GM21737 (cell line): ENCODE data around the gene PDXP.
A peak's percentile ranks its signal among the peaks of the same experiment; 100 is the strongest.
"Not testable (repeated sequence)": the region's sequence is repeated elsewhere in the genome, so short reads cannot be mapped to it uniquely, and the experiment has no call there.

ENCODE experiments used
- ATAC-seq: cut with Tn5 transposase; IDR thresholded peaks from one replicate; pipeline ENCODE4 v1.9.1; 2021; ENCODE audit warnings: mild to moderate bottlenecking, moderate library complexity; ENCODE audit not compliant: unreplicated experiment

PDXP gene

DNA sequence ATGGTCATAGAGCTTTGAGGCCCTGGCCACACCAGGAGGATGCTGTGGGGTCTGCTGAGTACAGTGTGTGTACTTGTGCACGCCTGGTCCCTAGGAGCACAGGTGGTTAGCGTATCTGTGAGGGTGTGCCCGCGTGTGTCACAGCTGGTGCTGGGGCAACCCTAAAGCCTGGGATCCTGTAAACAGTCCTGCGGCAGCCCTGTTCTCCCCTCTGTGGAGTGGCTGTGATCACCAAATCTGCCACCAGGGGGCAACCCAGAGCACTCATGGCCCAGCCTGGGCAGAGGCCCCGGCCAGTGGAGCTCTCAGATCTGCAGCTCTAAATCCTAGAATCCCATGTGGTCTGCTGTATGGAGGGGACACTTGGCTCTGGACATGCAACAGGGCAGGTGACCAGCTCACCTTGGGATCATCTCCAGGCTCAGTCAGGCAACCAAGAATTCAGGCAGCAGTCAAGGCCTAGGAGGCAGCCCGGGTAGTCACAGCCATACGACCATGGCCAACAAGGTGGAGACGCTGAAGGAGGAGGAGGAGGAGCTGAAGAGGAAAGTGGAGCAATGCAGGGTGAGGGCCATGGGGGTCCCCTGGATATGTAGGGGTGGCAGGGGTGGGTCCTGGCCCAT, 15.2 kb upstream of the PDXP start:
- no peak for ATAC-seq

DNA sequence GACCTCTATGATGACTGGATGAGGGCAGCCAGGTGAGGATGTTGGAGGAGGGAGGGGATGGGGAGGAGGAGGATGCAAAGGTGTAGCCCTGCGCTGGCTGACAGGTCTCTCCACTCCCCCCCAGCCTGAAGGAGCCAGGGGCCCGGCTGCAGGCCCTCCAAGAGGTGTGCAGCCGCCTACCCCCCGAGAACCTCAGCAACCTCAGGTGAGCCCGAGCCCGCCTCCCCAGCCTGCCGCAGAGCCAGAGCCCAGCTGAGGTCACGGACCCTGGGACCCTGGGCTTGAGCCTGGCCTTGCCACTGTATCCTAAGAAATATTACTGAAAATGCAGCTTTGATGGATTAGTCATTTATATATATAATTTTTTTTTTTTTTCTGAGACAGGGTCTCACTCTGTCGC, 11.2 kb upstream of the PDXP start:
- ATAC-seq = no peak

DNA sequence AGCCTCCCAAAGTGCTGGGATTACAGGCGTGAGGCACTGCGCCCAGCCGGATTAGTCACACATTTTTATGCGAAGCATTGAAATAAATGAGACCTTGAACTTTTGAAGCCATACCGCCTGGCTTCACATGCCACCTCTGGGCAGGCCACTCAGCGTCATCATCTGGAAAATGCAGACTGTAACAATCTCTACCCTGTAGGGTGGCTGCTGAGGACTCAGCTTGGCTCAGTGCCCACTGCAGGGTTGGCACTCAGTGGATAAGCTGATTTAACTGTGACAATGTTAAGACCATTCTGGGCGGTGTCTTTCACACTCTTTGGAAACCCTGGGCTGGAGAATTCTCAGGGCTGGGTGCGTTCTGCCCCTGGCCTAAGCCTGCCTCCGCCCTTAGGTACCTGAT, 10.6 kb upstream of the PDXP start:
- ATAC-seq = no peak

DNA sequence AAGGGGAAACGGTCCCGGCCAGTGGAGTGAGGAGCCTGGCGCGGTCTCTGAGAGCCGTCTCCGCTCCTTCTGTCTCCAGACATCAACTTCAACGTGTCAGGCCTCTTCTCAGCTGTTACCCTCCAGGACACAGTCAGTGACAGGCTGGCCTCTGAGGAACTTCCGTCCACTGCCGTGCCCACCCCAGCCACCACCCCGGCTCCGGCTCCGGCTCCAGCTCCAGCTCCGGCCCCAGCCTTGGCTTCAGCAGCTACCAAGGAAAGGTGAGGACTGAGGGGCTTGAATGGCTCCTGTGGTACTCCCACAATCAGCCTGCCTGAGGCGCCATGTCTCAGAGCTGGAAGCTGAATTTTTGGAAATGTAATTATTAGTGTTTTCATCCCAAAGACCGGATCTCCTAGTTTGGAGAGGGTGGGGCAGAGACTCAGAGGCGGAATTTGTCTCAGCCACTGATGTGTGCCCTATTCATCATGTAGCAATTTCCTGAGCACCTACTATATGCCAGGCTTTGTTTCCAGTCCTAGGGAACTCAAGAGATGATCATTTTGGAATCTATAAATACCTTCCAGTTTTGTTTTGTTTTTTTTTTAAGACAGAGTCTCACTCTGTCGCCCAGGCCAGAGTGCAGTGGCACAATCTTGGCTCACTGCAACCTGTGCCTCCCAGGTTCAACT, 7.9 kb upstream of the PDXP start:
- no peak for ATAC-seq

DNA sequence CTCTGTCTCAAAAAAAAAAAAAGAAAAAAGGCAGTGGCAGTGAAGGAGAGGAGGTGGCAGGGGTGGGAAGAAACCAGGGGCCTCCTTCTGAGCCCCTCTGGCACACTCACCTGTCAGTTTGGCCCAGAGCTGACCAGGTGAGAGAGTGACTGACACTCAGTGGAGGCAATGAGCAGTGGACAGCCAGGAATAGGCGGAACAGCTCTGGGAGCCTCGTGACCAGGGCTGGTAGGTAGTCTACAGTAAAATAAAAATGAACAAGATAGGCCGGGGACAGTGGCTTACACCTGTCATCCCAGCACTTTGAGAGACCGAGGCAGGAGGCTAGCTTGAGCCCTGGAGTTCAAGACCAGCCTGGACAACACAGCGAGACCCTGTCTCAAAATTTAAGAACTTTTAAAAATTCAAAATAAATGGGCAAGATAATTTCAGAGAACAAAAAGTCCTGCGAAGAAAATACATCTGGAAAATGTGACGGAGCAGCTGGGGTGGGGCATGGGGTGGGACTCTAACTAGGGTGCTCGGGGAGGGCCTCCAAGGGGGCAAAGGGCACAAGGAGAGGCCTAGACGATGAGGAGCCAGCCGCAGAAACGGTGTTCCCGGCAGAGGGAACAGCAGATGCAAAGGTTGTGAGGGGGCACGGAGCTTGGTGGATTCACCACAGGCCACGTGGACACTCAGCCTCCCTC, 3.8 kb upstream of the PDXP start:
- no peak for ATAC-seq

DNA sequence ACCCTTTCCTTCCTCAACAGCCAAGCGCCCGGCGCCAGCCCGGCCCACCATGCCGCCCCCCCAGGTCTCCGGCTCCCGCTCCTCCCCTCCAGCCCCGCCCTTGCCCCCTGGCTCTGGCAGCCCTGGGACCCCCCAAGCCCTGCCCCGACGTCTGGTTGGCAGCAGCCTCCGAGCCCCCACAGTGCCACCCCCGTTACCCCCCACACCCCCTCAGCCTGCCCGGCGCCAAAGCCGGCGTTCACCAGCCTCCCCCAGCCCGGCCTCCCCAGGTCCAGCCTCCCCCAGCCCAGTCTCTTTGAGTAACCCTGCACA, 3.3 kb upstream of the PDXP start:
- ATAC-seq = no peak

DNA sequence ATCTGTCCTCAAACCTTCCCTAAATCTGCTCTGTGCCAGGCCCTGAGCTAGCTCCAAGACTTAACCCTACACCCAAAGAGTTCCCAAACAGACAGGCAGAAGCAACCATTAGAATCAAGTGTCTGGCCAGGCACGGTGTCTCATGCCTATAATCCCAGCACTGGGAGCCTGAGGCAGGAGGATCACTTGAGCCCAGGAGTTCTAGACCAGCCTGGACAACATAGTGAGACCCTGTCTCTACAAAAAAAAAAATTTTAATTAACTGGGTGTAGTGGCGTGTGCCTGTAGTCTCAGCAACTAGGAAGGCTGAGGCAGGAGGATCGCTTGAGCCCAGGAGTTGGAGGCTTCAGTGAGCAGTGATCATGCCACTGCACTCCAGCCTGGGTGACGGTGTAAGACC, 1.9 kb upstream of the PDXP start:
- ATAC-seq = not testable (repeated sequence)

DNA sequence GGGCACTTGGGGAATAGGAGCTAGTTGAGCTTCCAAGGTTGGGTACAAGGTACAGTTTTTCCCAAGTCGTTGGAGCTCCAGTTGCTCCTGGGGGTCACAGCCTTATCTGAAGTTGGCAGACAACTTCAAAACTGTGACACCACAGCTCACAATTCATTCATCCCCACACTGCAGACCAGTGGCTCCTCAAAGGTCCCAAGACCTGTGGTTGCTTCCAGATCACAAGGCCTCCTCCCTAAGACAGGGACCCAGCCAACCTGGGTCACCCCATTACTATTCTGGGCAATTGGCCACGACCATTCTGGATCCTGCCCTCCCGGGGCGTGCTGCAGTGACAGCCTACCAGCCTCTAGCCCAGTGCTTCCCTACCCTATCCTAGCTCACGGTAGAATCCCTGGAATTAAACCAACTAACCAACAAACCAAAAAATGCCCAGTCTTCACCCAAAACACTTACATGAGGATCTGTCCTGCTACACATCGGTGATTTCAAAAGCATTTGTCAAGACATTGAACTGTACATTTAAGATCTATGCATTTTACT, 862 bp upstream of the PDXP start:
- ATAC-seq = no peak

DNA sequence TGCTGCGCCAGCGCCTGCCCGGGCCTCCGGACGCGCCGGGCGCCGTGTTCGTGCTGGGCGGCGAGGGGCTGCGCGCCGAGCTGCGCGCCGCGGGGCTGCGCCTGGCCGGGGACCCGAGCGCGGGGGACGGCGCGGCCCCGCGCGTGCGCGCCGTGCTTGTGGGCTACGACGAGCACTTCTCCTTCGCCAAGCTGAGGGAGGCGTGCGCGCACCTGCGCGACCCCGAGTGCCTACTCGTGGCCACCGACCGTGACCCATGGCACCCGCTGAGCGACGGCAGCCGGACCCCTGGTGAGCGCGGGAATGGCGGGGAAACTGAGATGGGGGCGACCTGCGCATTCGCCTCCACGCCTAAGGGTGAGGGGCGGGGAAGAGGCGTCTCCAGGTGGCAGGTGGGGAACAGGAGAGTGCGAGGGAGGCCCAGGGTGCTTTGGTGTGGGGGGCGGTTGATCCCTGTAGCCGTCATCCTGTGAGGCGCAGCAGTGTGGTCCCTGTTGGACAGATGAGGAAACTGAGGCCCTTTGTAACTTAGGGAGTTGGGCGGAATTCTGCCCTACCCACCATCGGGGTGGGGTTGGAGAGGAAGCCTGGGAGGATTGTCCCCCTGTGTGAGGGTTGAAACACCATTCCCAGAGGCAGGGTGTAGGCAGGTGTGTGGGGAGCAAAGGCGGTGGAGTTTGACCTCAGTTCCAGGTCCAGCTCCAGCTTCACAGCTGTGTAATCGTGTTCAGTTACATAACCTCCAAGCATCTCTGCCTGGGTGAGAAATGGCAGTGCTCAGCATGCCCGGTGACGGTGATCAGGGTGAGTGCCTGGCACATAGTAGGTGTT, 758 bp downstream of the PDXP start:
- ATAC-seq = peak; percentile 5

DNA sequence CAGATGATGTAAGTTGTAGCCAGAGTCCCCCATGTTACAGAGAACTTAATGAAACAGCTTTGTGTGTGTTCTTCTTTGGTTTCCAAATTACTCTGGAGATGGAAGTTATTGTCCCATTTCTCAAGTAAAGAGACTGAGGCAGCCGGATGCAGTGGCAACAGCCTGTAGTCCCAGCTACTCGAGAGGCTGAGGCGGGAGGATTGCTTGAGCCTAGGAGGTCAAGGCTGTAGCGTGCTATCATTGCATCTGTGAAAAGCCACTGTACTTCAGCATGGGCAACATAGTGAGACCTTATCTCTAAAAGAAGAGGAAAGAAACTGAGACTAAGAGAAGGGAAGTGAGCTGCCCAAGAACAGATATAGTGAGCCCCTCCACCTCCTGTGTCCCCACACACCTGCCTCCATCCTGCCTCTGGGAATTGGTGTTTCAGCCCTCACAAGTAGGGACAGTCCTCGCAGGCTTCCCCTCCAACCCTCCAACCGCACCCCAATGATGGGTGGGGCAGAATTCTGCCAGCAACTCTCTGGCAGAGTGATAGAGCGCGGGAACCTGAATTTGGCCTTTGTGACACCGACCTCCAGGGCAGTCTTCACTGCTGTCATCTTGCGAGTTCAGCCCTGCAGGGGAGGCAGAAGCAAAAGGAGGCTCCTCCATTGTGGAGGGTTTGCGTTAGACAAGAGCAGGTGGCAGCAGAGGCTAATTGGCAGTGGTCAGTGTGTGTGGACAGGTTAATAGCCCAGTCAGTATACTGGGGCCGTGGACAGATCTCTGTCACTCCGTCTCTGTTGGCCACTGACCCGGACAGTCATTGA, 1.6 kb downstream of the PDXP start:
- no peak for ATAC-seq

DNA sequence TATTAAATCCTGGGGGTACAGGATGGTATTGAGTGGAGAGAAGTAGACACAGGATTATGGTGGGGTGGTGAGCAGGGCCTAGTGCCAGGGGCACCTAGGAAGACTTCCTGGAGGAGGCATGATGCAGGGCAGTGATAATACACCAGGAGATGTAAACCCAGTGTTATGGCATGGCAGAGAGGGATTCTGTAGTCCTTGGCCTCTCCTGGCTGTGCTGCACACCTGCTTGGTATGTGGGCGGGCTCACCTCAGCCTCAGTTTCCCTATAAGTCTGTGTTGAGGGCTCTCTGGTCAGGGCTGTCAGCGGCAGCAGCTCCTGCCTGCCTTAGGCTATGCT, 2.2 kb downstream of the PDXP start:
- ATAC-seq = no peak

DNA sequence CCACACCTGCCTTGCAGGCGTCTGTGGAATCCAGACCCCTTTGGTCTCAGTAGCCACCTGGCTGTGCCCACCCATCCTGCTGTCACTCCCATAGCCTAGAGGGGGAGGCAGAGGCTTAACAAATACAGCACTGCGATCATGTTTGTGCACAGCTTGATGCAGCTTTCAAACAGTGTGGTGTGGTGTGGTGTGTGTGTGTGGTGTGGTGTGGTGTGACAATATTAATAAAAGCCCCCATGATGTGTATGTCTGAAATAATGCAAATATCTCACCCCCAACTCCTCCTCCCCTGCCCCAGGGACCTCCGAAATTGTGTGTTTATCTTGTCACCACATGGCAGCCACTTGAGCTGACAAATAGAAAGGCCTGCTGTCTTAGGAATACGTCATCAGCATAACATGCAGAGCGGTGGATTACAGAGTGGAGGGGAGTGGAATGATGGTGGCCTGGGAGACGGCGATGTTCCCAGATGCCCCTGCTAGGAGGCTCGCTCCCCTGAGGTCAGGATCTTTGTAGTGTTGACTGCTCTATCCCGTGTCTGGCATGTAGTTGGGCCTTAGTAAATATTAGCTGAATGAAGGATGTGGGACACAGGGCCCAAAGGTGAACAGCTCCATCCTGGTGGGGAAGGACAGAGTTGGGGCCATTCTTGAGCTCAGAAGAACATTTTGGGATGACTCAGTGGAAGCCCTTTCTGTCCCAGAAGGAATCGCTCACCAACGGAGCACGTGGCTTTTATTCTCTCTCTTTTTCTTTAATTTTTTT, 2.8 kb downstream of the PDXP start:
- no peak for ATAC-seq

DNA sequence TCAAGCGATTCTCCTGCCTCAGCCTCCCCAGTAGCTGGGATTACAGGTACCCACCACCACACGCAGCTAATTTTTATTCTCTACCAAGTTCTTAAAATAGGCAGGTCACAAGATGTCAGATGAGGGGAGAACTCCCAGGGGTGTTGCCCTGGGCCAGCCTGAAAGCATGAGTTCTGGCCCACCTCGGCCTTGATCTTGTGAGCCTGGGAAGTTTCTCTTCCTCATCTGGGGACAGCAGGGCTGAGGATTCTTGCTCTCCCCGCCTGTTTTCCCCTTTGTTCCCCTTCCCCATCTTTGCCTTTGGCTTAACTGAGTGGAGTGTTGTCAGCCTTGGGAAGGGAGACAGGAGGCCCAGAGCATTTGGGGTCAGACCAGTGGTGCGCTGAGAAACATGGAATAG, 3.5 kb downstream of the PDXP start:
- ATAC-seq = no peak

DNA sequence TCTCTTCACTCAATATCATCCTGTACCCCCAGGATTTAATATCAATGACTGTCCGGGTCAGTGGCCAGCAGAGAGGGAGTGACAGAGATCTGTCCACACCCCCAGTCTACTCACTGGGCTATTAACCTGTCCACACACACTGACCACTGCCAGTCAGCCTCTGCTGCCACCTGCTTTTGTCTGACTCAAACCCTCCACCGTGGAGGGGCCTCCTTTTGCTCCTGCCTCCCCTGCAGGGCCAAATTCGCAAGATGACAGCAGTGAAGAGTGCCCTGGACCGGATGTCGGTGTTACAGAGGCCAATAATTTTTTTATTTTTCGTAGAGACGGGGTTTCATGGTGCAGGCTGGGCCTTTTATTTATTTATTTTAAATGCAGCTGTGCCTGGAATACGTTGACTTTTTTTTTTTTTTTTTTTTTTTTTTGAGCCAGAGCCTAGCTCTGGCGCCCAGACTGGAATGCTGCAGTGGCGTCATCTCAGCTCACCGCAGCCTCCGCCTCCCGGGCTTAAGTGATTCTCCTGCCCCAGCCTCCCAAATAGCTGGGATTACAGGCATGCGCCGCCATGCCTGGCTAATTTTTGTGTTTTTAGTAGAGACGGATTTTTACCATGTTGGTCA, 5.1 kb downstream of the PDXP start:
- no peak for ATAC-seq

DNA sequence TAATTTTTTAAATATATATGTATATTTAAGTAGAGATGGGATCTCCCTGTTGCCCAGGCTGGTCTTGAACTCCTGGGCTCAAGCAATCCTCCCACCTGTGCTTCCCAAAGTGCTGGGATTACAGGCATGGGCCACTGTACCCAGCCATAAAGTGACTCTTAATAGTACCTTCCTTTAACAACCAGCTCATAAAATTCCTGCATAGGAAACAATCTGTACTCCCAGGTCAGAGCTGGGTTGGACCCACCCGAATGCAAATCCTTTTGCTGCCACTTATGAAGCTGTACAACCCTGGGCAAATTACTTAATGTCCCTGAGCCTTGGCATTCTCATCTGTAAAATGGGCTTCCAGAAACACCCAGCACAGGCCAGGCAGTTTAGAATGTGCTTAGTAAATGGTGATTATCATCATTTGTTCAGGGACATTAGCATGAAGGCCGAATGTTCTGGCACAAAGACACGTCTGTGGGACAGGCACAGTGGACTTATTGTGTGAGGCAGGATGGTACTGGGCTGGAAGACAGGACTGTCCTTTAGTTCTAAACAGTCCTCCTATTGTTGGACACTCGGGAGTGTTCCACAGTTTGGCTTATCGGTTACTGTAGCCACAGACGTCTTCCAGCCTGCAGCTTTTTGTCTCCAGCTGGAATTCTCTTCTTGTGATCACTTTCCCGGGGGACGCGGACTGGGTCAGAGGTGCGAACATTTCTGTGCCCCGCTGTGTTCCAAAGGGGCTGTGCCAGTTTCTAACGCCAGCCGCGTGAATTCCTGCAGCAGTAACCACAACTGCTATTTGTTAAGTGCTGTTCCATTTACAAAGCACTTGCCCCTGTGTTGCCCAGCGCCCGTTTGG, 6.0 kb downstream of the PDXP start:
- ATAC-seq = no peak

DNA sequence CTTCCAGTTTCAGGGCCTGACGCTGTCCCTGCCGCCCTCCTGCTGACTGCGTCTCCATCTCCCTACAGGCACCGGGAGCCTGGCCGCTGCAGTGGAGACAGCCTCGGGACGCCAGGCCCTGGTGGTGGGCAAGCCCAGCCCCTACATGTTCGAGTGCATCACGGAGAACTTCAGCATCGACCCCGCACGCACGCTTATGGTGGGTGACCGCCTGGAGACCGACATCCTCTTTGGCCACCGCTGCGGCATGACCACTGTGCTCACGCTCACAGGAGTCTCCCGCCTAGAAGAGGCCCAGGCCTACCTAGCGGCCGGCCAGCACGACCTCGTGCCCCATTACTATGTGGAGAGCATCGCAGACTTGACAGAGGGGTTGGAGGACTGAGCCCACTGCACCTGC, 7.0 kb downstream of the PDXP start:
- ATAC-seq = no peak

DNA sequence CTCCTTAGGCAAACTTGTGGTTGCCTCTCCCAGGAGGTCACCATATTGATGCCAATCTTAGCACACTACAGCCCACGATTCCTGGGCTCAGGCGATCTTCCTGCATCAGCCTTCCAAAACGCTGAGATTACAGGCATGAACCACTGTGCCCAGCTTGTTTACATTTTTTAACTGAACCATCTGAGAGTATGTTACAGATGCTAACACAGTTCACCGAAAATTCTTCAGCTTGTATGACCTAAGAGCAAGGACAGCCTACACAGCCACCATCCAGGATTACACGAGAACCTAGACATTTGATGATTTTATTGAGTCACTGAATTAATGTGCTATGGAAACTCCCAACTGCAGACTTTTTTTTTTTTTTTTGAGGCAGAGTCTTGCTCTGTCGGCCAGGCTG, 11.1 kb downstream of the PDXP start:
- no peak for ATAC-seq

DNA sequence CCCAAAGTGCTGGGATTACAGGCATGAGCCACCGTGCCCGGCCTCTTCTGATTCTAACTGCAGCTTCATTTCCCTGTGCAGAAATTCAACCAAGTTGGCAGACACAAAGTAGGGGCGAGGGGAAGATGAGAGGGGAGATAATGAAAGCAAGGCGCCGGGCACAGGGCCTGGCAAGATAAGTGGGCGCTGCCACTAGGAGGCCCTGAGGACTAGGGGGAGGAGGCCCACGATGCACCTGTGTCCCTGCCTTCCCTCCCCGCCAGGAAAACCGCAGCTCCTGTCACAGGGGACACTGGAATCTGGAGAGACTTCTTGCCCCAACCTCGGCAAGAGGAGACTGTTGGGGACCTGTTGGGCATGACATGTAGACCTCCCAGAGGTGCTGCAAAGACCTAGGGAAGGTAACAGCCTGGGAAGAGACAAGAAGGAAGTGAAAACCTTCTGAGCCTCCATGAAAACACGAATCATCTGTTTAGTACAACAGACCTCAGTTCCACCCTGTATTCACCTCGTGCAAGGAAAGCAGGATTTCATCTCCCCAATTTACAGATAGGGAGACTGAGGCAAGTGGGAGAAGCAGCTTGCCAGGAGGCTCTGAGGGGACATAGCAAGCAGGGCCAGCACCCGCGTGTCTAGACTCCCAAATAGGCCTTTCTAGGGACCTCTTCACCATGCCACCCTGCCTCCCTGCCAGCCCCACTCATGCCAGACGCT, 13.8 kb downstream of the PDXP start:
- no peak for ATAC-seq
